ENCODE measurements around the gene CCDC6.
A peak's percentile ranks its signal among the peaks of the same experiment; 100 is the strongest.
"Not testable (repeated sequence)": the region's sequence is repeated elsewhere in the genome, so short reads cannot be mapped to it uniquely, and the experiment has no call there.

CCDC6 gene

GRCh38 chr10:59906417-59907202, at the start of gene CCDC6:
CCDC6 (minus strand) TSS chr10:59906556; CDS start chr10:59906424, 132 bp downstream.
- DNase-seq, result peak; percentile 58

GRCh38 chr10:59954296-59954695, 47.9 kb upstream of the CCDC6 start:
- no peak for DNase-seq

GRCh38 chr10:59953711-59954110, 47.4 kb upstream of the CCDC6 start:
- DNase-seq, result not testable (repeated sequence)

GRCh38 chr10:59950105-59950504, 43.7 kb upstream of the CCDC6 start:
- no peak for DNase-seq

GRCh38 chr10:59949608-59950007, 43.3 kb upstream of the CCDC6 start:
- DNase-seq, result no peak

GRCh38 chr10:59945991-59946390, 39.6 kb upstream of the CCDC6 start:
- no peak for DNase-seq

GRCh38 chr10:59945590-59945989, 39.2 kb upstream of the CCDC6 start:
- no peak for DNase-seq

GRCh38 chr10:59944339-59944935, 38.1 kb upstream of the CCDC6 start:
- DNase-seq, result no peak

GRCh38 chr10:59942556-59942955, 36.2 kb upstream of the CCDC6 start:
- DNase-seq, result no peak

GRCh38 chr10:59937720-59938119, 31.4 kb upstream of the CCDC6 start:
- DNase-seq, result no peak

- DNase-seq, result no peak
Observed at GRCh38 chr10:59934701-59935100, 28.3 kb upstream of the CCDC6 start.

GRCh38 chr10:59930788-59931521, 24.6 kb upstream of the CCDC6 start:
- DNase-seq, result not testable (repeated sequence)

- no peak for DNase-seq
Observed at GRCh38 chr10:59926086-59926485, 19.7 kb upstream of the CCDC6 start.

GRCh38 chr10:59922907-59923306, 16.6 kb upstream of the CCDC6 start:
- no peak for DNase-seq

GRCh38 chr10:59917922-59918321, 11.6 kb upstream of the CCDC6 start:
- no peak for DNase-seq

GRCh38 chr10:59913547-59914237, 7.3 kb upstream of the CCDC6 start:
- DNase-seq, result no peak

- no peak for DNase-seq
Observed at GRCh38 chr10:59910867-59911266, 4.5 kb upstream of the CCDC6 start.

- DNase-seq, result no peak
Observed at GRCh38 chr10:59909815-59910214, 3.5 kb upstream of the CCDC6 start.

GRCh38 chr10:59908808-59909143, 2.4 kb upstream of the CCDC6 start:
- no peak for DNase-seq

- DNase-seq, result no peak
Observed at GRCh38 chr10:59907918-59908807, 1.8 kb upstream of the CCDC6 start.

GRCh38 chr10:59907537-59907917, 1.2 kb upstream of the CCDC6 start:
- DNase-seq, result no peak

GRCh38 chr10:59905731-59906416, 482 bp downstream of the CCDC6 start:
- no peak for DNase-seq

Measured in cortex of kidney (tissue), 1 donor.